HG02571 (cell line): ENCODE results near the gene NLN.
"Not testable (repeated sequence)": the region's sequence is repeated elsewhere in the genome, so short reads cannot be mapped to it uniquely, and the experiment has no call there.

Source experiments
- ATAC-seq: cut with Tn5 transposase; IDR thresholded peaks from one replicate; pipeline ENCODE4 v1.9.1; 2021; ENCODE audit warnings: mild to moderate bottlenecking, moderate library complexity; ENCODE audit not compliant: unreplicated experiment

The NLN gene

GRCh38 chr5:65807494-65807893 lies 85.5 kb downstream of the NLN start:
- not testable (repeated sequence) for ATAC-seq

GRCh38 chr5:65808251-65808741 lies 86.3 kb downstream of the NLN start:
- ATAC-seq, result no peak

DNA sequence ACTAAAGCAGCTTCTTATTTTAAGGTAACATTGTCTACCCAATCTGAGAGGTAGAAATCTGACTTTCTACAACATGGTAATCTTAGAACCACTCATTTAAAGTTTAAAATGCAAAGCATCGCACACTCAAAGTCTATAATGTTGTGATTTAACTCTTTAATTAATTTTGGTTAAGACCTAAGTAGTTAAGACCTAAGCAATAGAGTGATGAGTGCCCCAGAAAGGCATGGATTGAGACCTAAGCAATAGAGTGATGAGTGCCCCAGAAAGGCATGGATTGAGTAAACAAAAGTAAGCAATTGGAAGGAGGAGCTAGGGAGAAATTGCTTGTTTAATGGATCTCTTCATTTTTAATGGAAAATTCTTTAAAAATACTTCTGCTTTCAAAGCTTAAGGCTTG lies 86.8 kb downstream of the NLN start:
- ATAC-seq, result no peak

- no peak for ATAC-seq
Observed at GRCh38 chr5:65809817-65810531, 88.0 kb downstream of the NLN start.

- ATAC-seq, result no peak
Observed at GRCh38 chr5:65811004-65811403, 89.0 kb downstream of the NLN start.

GRCh38 chr5:65811885-65812284 lies 89.9 kb downstream of the NLN start:
- ATAC-seq, result no peak

- ATAC-seq, result no peak
Observed at GRCh38 chr5:65812648-65813047, 90.6 kb downstream of the NLN start.

GRCh38 chr5:65813174-65813573 lies 91.2 kb downstream of the NLN start:
- no peak for ATAC-seq

DNA sequence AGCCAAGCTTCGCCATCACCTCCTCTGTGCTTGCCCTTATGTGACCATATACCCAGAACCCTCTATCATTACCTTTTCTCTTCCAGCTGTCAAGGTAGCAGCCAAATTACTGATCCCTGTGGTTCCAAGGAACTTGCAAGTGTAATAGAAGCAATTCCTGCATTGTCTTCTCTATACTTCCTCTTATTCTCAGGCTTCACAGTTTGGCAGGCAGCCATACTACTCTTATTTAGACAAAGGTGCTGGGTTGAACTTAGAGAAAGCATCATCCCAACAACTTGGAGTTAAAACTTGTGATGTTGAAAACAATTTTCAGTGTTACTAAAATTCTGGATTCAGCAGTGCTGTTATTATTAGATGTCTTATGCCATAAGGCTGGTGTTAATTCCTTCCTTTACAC lies 93.2 kb downstream of the NLN start:
- ATAC-seq, result no peak

- ATAC-seq, result no peak
Observed at GRCh38 chr5:65816729-65817128, 94.7 kb downstream of the NLN start.

DNA sequence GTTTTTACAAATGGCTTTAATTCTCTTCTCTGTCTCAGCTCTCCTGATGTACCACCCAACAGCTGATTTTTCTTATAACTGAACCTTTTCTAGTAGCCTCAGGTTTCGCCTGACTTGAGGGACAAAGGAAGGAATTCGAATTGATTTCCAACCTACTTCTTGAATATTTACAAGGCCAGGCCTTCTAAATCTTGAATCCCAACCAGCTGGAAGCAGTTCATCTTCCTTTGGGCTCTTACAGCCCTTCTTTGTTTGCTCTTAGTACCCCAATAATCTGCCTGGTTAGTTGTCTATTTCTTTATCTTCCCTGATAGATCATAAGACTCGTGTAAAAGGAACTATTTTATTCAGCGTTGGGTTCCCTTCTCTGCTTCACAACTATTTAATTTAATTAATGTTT lies 95.9 kb downstream of the NLN start:
- ATAC-seq, result no peak

- ATAC-seq, result no peak
Observed at GRCh38 chr5:65818592-65818991, 96.6 kb downstream of the NLN start.

- ATAC-seq, result no peak
Observed at GRCh38 chr5:65819215-65819904, 97.4 kb downstream of the NLN start.

- no peak for ATAC-seq
Observed at GRCh38 chr5:65819905-65820240, 97.9 kb downstream of the NLN start.

DNA sequence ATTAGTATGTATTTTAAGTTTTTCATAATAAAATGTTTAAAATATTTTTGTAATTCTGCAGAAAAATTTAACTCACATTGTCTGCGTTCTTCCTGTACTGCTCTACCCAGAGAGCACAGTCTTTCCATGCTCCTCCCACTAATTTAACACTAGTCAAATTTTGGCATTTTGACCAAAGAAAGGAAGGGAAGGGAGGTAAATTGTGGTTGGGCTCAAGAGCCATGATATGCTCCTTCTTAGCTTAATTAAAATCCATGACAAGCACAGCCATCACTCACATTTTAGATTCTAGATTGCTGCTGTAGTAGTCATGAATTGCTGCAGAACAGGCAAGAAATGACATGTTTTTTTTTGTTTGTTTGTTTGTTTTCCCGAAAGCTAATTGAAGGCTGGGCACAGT lies 98.4 kb downstream of the NLN start:
- no peak for ATAC-seq

GRCh38 chr5:65821966-65822365 lies 100.0 kb downstream of the NLN start:
- ATAC-seq, result no peak

DNA sequence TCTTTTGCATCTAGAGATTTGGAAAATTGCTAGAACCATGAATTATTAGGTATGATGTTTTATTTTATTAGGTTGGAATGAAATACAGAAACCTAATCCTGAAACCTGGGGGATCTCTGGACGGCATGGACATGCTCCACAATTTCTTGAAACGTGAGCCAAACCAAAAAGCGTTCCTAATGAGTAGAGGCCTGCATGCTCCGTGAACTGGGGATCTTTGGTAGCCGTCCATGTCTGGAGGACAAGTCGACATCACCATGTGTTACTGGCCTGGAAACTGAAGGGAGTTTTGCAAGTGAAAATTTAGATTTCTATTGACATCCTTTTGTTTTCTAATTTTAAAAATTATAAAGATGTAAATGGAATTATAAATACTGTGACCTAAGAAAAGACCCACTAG lies 100.7 kb downstream of the NLN start:
- no peak for ATAC-seq

DNA sequence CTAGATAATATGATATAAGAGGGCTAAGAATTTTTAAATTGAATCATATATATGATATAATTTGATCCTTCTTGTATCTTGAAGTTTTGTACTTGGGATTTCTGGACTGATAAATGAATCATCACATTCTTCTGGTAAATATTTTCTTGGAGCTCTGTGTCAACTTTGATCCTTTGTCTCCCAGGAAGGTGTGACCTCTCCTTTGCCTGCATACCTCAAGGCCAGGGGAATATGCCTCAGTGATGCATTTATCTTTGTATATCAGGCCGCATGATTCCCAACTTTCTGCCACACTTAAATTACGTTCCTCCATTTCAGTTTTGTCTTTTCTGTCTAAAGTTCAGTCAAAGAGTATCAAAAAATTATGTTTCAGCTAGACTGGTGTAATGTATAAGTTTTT lies 101.2 kb downstream of the NLN start:
- no peak for ATAC-seq

GRCh38 chr5:65823845-65824445 lies 101.9 kb downstream of the NLN start:
- ATAC-seq, result no peak

GRCh38 chr5:65825408-65826328 lies 103.7 kb downstream of the NLN start:
- no peak for ATAC-seq
